DMS 273 (cell line): ENCODE results near the gene SYNPO.

Experiments used
- DNase-seq: peaks from one replicate; lab custom pipeline; 2025; ENCODE audit not compliant: unreplicated experiment; lab: John Stamatoyannopoulos, UW

SYNPO gene

DNA sequence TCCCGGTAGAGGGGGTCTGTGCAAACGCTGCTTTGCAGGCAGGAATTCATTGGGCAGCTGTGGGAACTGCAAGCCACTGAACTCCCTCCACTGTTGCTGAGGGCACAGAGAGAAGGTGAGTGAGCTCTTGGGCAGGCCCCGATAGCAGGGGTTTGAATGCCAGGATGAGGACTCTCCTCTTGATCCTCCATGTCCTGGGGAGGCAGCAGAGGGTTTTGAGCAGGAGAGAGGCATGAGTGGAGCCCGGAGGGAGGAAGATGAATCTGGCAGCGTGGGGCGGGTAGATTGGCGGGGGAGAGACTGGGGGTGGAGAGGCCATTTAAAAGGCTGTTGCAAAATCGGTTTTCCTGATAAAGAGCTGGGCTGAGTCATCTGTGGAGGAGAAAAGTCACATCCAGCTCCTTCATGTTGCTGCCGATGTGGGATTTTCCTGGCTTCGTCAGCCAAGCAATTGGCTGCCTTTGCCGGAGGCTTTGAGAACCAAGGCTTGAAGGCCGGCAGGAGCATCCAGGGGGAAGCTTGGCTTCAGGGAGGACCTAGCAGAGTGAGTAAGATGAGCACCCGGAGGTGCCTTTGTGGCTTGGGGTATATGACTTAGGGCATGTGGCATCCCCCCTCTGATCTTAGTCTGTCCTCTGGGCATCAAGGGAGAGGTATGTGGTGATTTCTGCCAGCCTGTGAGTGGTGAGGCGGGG is at the start of gene SYNPO:
Gene SYNPO, plus strand, starts transcription at position 350 of the 695 bp plus-strand sequence. CDS start 7,616 bp downstream, outside the sequence.
- DNase-seq, result peak; percentile 72

DNA sequence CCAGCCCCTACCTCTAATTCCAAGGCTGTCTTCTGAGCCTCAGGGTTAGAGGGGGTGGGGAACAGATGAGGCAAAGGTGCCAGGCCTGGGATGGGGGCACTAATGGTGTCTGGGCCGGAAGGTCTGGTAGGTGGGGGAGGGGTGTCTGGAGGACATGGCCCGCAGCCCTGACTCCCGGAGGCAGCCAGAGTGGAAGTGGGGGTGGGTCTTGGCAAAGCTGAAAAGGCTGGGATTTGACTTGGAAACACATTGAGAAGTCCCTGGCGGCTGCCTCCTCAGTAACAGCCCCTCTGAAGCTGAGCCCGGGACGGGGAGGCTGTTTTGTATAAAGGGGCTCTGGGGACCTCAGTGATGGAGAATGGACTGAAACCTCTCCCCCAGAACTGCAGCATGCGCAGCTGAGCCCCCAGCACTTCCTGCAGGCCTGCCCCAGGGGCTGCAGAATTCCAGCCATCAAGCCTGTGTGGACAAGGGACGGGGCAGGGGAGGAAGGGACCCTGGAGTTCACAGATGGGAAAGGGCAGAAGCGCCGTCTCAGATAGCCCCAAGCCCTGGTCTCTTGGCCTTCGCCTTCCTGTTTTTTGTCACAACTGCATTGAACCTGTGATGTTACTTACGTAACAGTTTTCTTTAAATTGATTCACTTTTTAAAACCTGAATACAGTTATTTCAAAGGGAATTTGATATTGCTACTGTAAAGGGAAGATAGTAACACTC is 49.3 kb upstream of the SYNPO start:
- DNase-seq, result no peak

- DNase-seq, result no peak
These were observed 46.9 kb upstream of the SYNPO start for GRCh38 chr5:150593593-150593992.

DNA sequence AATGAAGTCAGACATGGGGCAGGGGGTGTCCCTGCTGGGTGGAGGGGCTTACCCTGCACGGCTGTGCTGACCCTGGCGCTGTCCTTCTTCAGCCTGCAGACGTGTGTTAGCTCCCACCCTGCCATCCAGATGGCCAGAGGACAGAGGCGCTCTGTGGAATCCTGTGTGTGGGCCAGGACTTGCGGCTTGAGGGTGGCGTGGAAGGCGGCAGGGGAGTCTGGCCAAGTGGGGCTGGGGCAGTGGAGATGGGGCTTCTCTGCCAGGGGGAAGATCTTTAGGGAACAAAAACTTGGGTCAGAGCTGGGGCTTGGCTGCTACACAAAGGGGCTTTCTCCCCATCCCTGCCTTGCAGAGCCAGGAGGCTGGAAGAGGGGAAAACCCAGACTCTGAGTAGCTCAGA is 46.5 kb upstream of the SYNPO start:
- DNase-seq, result no peak

GRCh38 chr5:150595466-150596031 is 44.9 kb upstream of the SYNPO start:
- DNase-seq, result no peak

DNA sequence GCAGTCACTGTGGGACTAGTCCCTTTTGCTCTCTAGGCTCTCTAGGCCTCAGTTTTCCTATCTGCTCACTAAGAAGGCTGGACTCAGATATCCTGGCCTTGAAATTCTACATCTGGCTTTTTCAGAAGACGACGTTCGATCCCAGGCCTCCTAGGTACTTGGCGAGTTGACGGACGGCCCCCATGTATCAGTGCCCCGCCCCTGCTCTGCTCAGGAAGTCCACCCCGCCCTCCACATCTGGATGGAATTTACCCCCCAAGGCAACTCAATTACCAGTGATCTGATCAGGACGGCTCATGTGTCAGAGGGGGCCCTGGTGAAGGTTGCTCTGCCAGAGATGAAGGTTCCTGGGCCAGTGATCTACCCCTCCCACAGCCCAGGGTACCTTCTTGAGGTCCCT is 44.1 kb upstream of the SYNPO start:
- DNase-seq, result no peak

DNA sequence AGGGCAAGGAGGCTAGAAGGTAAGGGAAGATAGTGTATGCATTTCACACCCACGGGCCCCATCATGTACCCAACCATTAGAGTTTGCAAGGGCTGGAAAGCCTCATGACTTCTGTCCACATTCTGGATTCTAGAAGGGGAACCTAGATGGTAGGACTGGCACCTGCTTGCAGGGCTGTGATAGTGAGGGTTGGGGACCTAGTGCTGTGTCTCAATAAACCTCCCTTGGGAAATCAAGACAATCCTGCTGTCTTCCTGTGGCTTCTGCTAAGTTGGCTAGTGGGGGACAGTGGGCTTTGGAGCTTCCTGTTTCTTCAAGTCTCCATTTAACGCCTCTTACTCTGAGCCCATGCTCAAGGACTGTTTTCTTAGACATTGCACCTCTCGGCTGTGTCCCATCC is 43.6 kb upstream of the SYNPO start:
- DNase-seq, result no peak

- DNase-seq, result no peak
These were observed 42.5 kb upstream of the SYNPO start for GRCh38 chr5:150598006-150598405.

DNA sequence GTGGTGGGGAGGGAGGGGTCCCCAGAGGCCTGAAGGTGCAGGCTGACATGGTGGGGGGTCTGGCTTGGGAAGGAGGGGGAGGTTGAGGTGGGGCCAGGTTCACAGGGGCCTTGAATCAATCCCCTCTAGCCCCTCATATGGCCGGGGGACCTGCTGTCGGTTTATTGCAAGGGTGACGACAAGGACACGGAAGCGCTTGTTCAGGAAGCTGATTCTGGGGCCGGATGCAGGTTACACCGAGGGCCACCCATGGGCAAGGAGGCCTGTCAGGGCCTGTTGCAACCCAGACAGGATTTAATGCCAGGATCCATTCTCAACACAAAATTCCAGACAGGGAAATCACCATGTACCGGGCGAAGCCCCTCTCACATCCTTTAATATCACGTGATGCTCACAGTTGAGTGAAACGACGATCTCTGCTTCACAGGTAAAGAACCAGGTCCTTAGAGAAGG is 41.6 kb upstream of the SYNPO start:
- no peak for DNase-seq

DNA sequence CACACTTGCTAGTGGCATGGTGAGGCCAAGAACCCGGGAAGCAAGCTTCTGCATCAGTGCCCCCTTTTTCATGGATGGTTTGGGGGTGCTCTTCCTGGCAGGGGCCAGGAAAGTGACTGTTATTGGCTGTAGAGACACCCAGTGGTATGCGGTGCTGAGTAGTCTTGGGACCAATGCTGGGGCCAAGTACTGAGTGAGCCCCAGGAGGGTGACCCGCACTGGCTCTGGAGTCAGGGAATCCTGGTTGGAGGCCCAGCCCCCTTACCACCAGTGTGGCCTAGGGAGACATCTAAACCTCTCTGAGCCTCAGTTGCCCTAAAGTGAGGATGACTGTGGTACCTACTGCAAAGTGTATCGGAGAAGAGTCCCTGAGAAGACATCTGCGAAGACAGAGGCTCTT is 41.2 kb upstream of the SYNPO start:
- no peak for DNase-seq

DNA sequence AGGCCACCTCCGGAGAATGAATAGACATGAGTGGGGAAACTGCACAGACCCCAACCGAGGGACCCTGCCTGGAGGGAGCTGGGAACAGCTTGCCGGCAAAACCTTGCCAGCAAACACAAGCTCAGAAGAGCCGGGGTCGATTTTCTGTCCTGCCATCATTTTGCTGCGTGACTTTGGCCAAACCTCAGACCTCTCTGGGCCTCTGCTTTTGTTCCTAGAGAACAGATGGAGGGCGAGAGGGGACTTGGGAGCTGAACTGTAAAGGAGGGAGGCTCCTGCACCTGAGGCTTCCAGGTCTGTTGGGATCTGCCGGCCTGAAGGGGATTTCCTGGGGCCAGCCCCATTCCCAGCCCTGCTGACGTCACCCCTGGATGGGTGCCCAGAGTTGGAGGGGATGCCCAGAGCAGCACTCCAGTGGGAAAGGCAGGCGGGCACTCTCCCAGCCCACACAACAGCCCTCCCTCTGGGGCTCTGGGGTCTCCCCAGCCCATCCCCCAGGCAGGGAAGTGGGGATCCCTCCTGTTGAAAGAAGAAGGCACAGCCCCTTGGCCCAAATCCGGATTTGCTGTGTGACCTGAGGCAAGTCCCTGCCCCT is 40.4 kb upstream of the SYNPO start:
- peak; percentile 90 for DNase-seq

- peak; percentile 21 for DNase-seq
These were observed 39.6 kb upstream of the SYNPO start for GRCh38 chr5:150600616-150601490.

DNA sequence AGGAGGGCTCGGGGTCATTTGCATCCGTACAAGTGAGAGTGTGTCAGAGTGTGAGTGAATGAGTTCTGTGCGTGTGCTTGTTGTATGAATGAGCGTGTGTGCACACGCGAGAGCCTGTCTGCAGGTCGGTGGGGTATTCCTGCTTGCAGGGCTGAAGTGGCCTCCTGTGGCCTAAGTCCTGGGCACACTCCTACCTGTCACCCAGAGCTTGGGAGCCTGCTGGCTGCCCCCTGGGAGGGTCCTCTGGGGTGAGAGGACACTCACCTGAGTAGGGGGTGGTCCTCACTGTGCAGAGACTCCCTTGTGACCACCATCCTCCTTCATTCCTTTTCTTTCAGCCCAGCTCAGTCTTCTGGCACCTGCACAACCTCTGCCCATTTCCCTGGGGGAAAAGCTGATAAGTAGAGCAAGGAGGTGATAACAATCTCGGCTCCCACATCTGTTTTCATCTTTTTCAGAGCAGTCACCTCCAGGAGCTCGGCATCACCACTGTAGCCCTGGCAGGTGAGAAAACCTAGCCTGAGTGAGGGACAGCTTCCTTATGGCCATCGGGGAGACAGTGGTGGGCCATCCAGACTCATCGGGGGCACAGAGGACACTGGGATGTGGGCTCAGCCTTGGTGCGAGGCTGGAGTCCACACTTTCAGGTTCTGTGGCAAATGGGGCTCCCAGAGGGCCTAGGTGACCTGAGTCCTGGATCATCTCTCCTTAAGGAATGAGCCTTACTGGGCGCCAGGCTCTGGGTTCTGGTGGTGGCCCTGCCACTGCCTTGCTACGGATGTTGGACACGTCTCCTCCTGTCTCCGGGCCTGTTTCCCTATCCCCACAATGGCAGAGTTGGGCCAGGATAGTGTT is 38.7 kb upstream of the SYNPO start:
- no peak for DNase-seq

GRCh38 chr5:150603052-150603451 is 37.4 kb upstream of the SYNPO start:
- DNase-seq, result no peak

DNA sequence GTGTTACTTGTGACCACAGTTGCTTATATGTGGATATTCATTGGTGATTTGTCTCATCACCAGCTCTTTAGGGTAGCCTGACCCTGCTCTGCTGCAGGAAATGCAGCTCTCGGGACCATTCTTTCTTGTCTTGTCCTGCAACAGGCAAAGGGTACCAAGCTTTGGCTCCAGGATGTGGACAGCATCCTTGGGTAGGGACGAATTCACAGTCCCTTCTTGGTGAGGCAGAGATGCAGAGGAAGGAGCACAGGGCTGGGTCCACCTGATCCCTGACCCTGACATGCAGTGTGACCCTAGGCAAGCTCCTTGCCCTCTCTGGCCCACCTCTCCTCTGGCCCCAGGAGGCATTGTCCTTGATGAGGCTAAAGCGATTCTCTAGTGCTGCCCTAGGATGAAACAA is 37.0 kb upstream of the SYNPO start:
- DNase-seq, result no peak

GRCh38 chr5:150604010-150604409 is 36.5 kb upstream of the SYNPO start:
- DNase-seq, result no peak

- DNase-seq, result no peak
These were observed 35.5 kb upstream of the SYNPO start for GRCh38 chr5:150604894-150605440.

GRCh38 chr5:150605546-150605945 is 34.9 kb upstream of the SYNPO start:
- no peak for DNase-seq

DNA sequence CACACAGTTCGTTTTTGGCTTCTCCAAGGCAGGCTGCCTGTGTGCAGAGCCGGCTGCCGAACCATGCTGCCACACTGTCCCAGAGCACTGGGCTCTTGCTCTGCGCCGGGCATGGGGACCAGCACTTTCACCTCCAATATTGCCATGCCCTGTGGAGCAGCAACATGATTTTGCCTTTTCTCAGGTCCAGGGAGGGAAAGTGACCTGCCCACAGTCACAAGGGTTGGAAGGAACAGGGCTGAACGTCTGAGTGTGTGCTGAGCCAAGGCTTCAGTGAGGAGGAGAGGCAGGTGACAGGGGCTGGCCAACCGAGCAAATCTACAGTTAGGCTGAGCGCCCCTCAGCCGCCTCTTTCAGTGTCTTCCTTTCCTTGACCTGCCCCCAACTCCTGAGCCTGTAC is 34.0 kb upstream of the SYNPO start:
- no peak for DNase-seq

DNA sequence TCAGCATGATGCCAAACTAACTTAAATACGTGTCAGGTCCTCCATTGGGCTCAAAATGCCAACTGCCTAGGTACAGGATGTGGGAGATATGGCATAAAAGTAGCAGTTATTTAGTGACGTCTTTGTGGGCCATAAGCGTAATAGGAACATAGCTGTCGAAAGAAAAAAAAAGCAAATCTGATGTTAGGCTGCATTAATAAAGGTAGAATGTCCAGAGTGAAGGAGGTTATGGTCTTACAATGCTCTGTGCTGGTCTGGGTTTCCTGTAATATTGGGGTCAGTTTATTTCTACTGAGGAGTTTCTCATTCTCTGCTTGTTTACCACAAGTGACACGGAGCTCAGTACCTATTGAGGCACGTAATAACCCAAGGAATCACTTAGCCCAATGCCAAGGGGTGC is 33.4 kb upstream of the SYNPO start:
- DNase-seq, result no peak
